Spinal cord (tissue), 10 donors: ENCODE results near the gene NAXE. TPM values are rescaled to one million over a fixed set of nuclear protein-coding genes. Genes with fewer than 3 reads are reported as not detected.
"Not testable (repeated sequence)": the region's sequence is repeated elsewhere in the genome, so short reads cannot be mapped to it uniquely, and the experiment has no call there.

ENCODE experiments used
- DNase-seq, 6 donors: peaks; one replicate each; pipeline versions ENCODE4 v3.0.0 to v3.0.0-alpha.2; 2013 to 2015; ENCODE audit warnings: low spot score in 6 of 6, low read depth in 4 of 6
- H3K27ac ChIP-seq: one replicate; pipeline ENCODE4 v1.5.1; 2013; ENCODE audit warnings: low read depth, low read length, control low read depth
- H3K27me3 ChIP-seq: one replicate; pipeline ENCODE4 v1.6.1; 2013; ENCODE audit warnings: low read length; ENCODE audit not compliant: control insufficient read depth, insufficient read depth
- H3K36me3 ChIP-seq: one replicate; pipeline ENCODE4 v1.6.1; 2013; ENCODE audit warnings: low read length; ENCODE audit not compliant: control insufficient read depth, insufficient read depth
- H3K4me1 ChIP-seq: one replicate; pipeline ENCODE4 v1.6.1; 2013; ENCODE audit warnings: low read length; ENCODE audit not compliant: control insufficient read depth, insufficient read depth
- H3K4me3 ChIP-seq: one replicate; pipeline ENCODE4 v1.5.1; 2013; ENCODE audit warnings: low read depth, low read length, control low read depth
- H3K9me3 ChIP-seq: one replicate; pipeline ENCODE4 v1.6.1; 2013; ENCODE audit warnings: low read length; ENCODE audit not compliant: control insufficient read depth, insufficient read depth
- WGBS: methylation state at CpG from one replicate; pipeline ENCODE4 v1.1.5; 2013; ENCODE audit warnings: missing lambda C conversion rate; ENCODE audit not compliant: insufficient coverage; 5-methylcytosine and 5-hydroxymethylcytosine counted together
- polyA plus RNA-seq, 2 donors: library from polyadenylated mRNA; unstranded; fragments of 120-200 nt; gene quantifications; one replicate each; pipeline ENCODE4 v1.2.1, GENCODE V29; 2013; ENCODE audit not compliant: insufficient read length in 2 of 2
- total RNA-seq, 2 donors: library from RNA; depleted of rRNA in 1 of 2; stranded (reverse); fragments of 120-200 nt in 1 of 2; fragments of >200 nt in 1 of 2; gene quantifications; one replicate each; pipeline versions ENCODE4 v1.2.3 to v1.2.4, GENCODE V29; 2013 to 2014
- donor health status: healthy.

The NAXE gene
- total and polyA plus RNA-seq, 4 donors = 53.5 to 113 (median 107) TPM

- no peaks in the 10 kb centered on the region for H3K27me3 ChIP-seq
- whole genome bisulfite sequencing = 97% methylated on average over 5 of the region's 5 CpGs
- peaks cover 43% of the 10 kb centered on the region for H3K36me3 ChIP-seq
- no peak overlapping the region for H3K27ac ChIP-seq
- no peak overlapping the region for H3K4me3 ChIP-seq
- H3K9me3 ChIP-seq = no peaks in the 10 kb centered on the region
- peaks cover 45% of the 10 kb centered on the region for H3K4me1 ChIP-seq
- no peak for DNase-seq
These were observed 6.5 kb downstream of the NAXE start for GRCh38 chr1:156598125-156598524.

GRCh38 chr1:156598731-156599432 is 7.3 kb downstream of the NAXE start:
- Histone ChIP-seq H3K27me3 (no peaks in the 10 kb centered on the region), H3K27ac (no peak overlapping the region), H3K36me3 (peaks cover 38% of the 10 kb centered on the region), H3K4me1 (peaks cover 37% of the 10 kb centered on the region), H3K4me3 (no peak overlapping the region), H3K9me3 (no peaks in the 10 kb centered on the region)
- DNase-seq = no peak
- 100% methylated on average over 1 of the region's 4 CpGs for WGBS

GRCh38 chr1:156599811-156600210 is 8.2 kb downstream of the NAXE start:
- Histone ChIP-seq H3K27me3 (no peaks in the 10 kb centered on the region), H3K4me3 (no peak overlapping the region), H3K36me3 (peaks cover 37% of the 10 kb centered on the region), H3K4me1 (peaks cover 32% of the 10 kb centered on the region), H3K27ac (no peak overlapping the region), H3K9me3 (no peaks in the 10 kb centered on the region)
- DNase-seq = no peak
- no CpG with 5 or more reads among the region's 3 CpGs for WGBS

- Histone ChIP-seq H3K27me3 (no peaks in the 10 kb centered on the region), H3K27ac (no peak overlapping the region), H3K4me3 (peak overlapping the region; percentile 94), H3K4me1 (peaks cover 24% of the 10 kb centered on the region), H3K9me3 (no peaks in the 10 kb centered on the region), H3K36me3 (peaks cover 28% of the 10 kb centered on the region)
- WGBS = 4% methylated on average over 11 of the region's 13 CpGs
- DNase-seq = no peak
These were observed 9.2 kb downstream of the NAXE start for GRCh38 chr1:156600733-156601121.

DNA sequence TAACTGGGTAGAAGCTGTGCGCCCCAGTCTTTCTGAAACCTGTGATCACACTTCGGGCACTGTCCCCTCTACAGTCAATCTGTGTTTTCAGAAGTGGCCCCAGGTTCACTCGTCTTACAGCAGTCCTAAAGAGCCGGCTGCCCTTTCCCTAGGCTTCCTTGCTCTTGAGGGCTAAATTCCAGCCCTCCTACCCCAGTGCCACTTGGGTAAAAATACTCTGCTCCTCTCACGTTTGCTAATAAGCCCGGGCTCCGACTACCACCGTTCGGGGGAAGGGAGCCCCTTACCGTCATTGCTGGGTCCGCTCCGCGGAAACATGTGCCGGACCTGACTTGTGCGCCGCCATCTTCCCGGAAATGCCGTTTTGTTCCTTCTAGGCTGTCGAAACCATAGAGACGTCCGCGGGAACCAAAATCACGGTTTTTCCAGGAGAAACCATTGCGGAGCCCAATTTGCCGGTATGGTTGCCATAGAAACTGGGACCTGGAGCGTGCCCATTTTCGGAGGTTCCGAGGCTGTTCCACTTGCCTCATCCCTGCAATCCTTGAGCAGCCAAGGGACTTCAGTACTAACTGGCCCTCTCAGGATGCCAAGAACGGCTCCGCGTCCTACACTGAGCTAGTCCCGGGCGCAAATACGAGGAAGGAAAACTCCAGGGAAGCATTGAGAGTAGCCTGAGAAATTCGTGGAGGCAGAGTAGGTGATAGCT is 9.7 kb downstream of the NAXE start, which contains the start of gene GPATCH4:
Gene GPATCH4, minus strand, starts transcription at position 358 of the 709 bp plus-strand sequence.
- WGBS = 0% methylated on average over 33 of the region's 35 CpGs
- H3K9me3 ChIP-seq = no peaks in the 10 kb centered on the region
- H3K36me3 ChIP-seq = peaks cover 23% of the 10 kb centered on the region
- DNase-seq = peak; percentile 83 to 98 (median 88)
- peaks cover 22% of the 10 kb centered on the region for H3K4me1 ChIP-seq
- H3K4me3 ChIP-seq = peak within 1 kb of the TSS; percentile 94
- peak within 1 kb of the TSS; percentile 91 for H3K27ac ChIP-seq
- H3K27me3 ChIP-seq = no peaks in the 10 kb centered on the region

GRCh38 chr1:156601892-156602291 is 10.3 kb downstream of the NAXE start:
- H3K4me1 ChIP-seq = peaks cover 22% of the 10 kb centered on the region
- peaks cover 17% of the 10 kb centered on the region for H3K36me3 ChIP-seq
- H3K27ac ChIP-seq = peak overlapping the region; percentile 91
- WGBS = 52% methylated on average over 5 of the region's 12 CpGs
- H3K4me3 ChIP-seq = peak overlapping the region; percentile 94
- H3K9me3 ChIP-seq = no peaks in the 10 kb centered on the region
- no peak for DNase-seq
- no peaks in the 10 kb centered on the region for H3K27me3 ChIP-seq

- WGBS = 34% methylated on average over 8 of the region's 10 CpGs
- DNase-seq = no peak
- Histone ChIP-seq H3K9me3 (no peaks in the 10 kb centered on the region), H3K4me1 (peaks cover 22% of the 10 kb centered on the region), H3K27ac (no peak overlapping the region), H3K27me3 (no peaks in the 10 kb centered on the region), H3K36me3 (peaks cover 10% of the 10 kb centered on the region), H3K4me3 (no peak overlapping the region)
These were observed 11.0 kb downstream of the NAXE start for GRCh38 chr1:156602557-156602993.

- H3K4me3 ChIP-seq, H3K27ac ChIP-seq, H3K27me3 ChIP-seq, DNase-seq, H3K4me1 ChIP-seq, H3K9me3 ChIP-seq, H3K36me3 ChIP-seq: not testable (repeated sequence)
- 92% methylated on average over 4 of the region's 4 CpGs for WGBS
These were observed 15.8 kb downstream of the NAXE start for GRCh38 chr1:156607344-156607743.

DNA sequence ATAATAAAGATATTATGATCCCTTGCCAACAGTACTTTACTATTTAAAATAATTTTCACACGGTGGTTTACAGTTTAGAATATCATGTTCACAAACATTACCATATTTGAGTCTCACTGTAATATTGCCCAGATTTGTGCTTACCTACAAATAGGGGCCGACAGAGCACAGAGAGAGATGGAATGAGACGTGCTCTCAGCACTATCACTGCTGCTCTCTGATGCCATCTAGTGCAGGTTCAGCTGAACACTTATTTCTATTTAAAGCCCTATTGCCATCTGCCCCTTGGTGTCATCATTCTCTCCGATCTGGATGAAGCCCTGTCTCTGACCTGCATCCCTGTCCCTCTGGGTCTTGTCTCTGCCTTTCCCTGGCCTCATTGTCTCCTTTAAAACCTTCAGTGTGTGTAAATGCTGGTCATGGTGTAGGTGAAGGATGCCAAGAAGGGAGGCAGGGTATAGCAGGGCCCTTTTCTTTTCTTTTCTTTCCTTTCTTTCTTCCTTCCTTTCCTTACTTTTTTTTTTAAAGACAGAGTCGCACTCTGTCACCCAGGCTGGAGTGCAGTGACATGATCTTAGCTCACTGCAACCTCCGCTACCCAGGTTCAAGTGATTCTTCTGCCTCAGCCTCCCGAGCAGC is 16.6 kb downstream of the NAXE start:
- Histone ChIP-seq H3K4me3 (no peak overlapping the region), H3K9me3 (no peaks in the 10 kb centered on the region), H3K27me3 (no peaks in the 10 kb centered on the region), H3K36me3 (no peaks in the 10 kb centered on the region), H3K4me1 (peaks cover 3% of the 10 kb centered on the region), H3K27ac (no peak overlapping the region)
- WGBS = 10% methylated on average over 4 of the region's 7 CpGs
- peak in 2 of 6 donors; percentile 86 to 91 for DNase-seq
